CD4-positive, CD25-positive, alpha-beta regulatory T cell (primary cell): ENCODE measurements around the gene BUD13. TPM values are rescaled to one million over a fixed set of nuclear protein-coding genes. Genes with fewer than 3 reads are reported as not detected.
A peak's percentile ranks its signal among the peaks of the same experiment; 100 is the strongest.

ENCODE experiments used
- ATAC-seq, 2 donors: fragments of 150-1000 bp; cut with Tn5 transposase; one replicate each; pipeline ENCODE4 v1.10.0; 2021; ENCODE audit warnings: low read depth in 2 of 2, moderate number of reproducible peaks in 2 of 2, moderate library complexity in 1 of 2
- DNase-seq, 3 donors: peaks; one replicate each; pipeline versions ENCODE4 v3.0.0 to v3.0.0-alpha.2; 2012 to 2022; ENCODE audit warnings: mixed read lengths in 1 of 3
- H3K27ac ChIP-seq: one replicate; pipeline ENCODE4 v1.7.0; 2013; ENCODE audit warnings: mild to moderate bottlenecking, low read length; ENCODE audit not compliant: insufficient read depth, poor library complexity, severe bottlenecking
- H3K27me3 ChIP-seq: one replicate; pipeline ENCODE4 v1.7.0; 2013; ENCODE audit warnings: low read length; ENCODE audit not compliant: control insufficient read depth, insufficient read depth
- H3K36me3 ChIP-seq: one replicate; pipeline ENCODE4 v1.7.0; 2013; ENCODE audit warnings: mild to moderate bottlenecking, low read length, moderate library complexity; ENCODE audit not compliant: control insufficient read depth, insufficient read depth
- H3K4me1 ChIP-seq: 2 replicates; pipeline ENCODE4 v1.7.0; 2013; ENCODE audit warnings: mild to moderate bottlenecking, low read length; ENCODE audit not compliant: insufficient read depth, control insufficient read depth, poor library complexity, severe bottlenecking
- H3K4me3 ChIP-seq: one replicate; pipeline ENCODE4 v1.7.0; 2013; ENCODE audit warnings: low read depth, mild to moderate bottlenecking, low read length, moderate library complexity
- H3K9me3 ChIP-seq, 2 experiments: 1 replicate in 1 of 2; 2 replicates in 1 of 2; pipeline ENCODE4 v1.7.0; 2013; ENCODE audit warnings: low read length in 2 of 2, mild to moderate bottlenecking in 1 of 2, moderate library complexity in 1 of 2; ENCODE audit not compliant: control insufficient read depth in 2 of 2
- H3K27ac Mint-ChIP-seq, 3 donors: one replicate each; pipeline ENCODE4 v1.8.0; 2020 to 2022; ENCODE audit warnings: mild to moderate bottlenecking in 3 of 3, mixed read lengths in 3 of 3, moderate library complexity in 2 of 3
- H3K27me3 Mint-ChIP-seq: one replicate; pipeline ENCODE4 v1.8.0; 2022; ENCODE audit warnings: mild to moderate bottlenecking, mixed read lengths
- H3K36me3 Mint-ChIP-seq: one replicate; pipeline ENCODE4 v1.8.0; 2020; ENCODE audit warnings: mixed read lengths
- H3K4me1 Mint-ChIP-seq, 4 donors: one replicate each; pipeline ENCODE4 v1.8.0; 2020 to 2022; ENCODE audit warnings: mixed read lengths in 4 of 4, mild to moderate bottlenecking in 1 of 4
- H3K4me3 Mint-ChIP-seq, 4 donors: one replicate each; pipeline ENCODE4 v1.8.0; 2020 to 2022; ENCODE audit warnings: mild to moderate bottlenecking in 4 of 4, mixed read lengths in 4 of 4, moderate library complexity in 3 of 4
- H3K9me3 Mint-ChIP-seq, 7 donors: one replicate each; pipeline ENCODE4 v1.8.0; 2020 to 2022; ENCODE audit warnings: mixed read lengths in 7 of 7, mild to moderate bottlenecking in 3 of 7, moderate library complexity in 2 of 7
- polyA plus RNA-seq, 4 donors: library from polyadenylated mRNA; unstranded; fragments of 300-500 nt; fragmentation: Illumina TruSeq; gene quantifications; one replicate each; pipeline ENCODE4 v1.2.3, GENCODE V29; 2021
- total RNA-seq: library from RNA; stranded (reverse); gene quantifications from one replicate; pipeline ENCODE4 v1.2.3, GENCODE V29; 2022

The BUD13 gene
- total and polyA plus RNA-seq, 5 donors from 2014 or later: 12.1 to 18.5 (median 13.6) TPM

DNA sequence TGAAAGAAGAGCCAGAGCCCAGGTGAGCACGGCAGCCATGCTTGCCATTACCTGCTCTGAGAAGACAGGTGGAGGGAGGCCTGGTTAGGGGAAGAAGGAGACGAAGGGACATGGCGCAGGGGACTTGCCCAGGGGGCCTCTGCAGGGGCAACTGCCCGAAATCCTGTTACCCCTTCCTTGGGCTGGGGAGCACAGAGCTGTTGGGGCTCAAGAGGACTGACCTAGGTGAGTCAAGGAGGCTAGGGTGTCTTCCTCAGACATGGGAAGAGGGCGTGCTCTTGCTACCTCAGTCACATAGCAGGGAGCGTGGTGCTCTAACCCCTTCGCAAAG is 19.0 kb upstream of the BUD13 start, which contains the start of gene APOA5:
Gene APOA5, minus strand, starts transcription at position 67 of the 331 bp plus-strand sequence. Its CDS starts 19 bp downstream, at position 48.
- Mint-ChIP-seq H3K4me3 (peak within 1 kb of the TSS; percentile 61 to 90 (median 80)), H3K27ac (peak within 1 kb of the TSS in 1 of 3 donors; percentile 65), H3K4me1 (peaks cover 11 to 35% (median 21%) of the 10 kb centered on the region in 4 donors)

DNA sequence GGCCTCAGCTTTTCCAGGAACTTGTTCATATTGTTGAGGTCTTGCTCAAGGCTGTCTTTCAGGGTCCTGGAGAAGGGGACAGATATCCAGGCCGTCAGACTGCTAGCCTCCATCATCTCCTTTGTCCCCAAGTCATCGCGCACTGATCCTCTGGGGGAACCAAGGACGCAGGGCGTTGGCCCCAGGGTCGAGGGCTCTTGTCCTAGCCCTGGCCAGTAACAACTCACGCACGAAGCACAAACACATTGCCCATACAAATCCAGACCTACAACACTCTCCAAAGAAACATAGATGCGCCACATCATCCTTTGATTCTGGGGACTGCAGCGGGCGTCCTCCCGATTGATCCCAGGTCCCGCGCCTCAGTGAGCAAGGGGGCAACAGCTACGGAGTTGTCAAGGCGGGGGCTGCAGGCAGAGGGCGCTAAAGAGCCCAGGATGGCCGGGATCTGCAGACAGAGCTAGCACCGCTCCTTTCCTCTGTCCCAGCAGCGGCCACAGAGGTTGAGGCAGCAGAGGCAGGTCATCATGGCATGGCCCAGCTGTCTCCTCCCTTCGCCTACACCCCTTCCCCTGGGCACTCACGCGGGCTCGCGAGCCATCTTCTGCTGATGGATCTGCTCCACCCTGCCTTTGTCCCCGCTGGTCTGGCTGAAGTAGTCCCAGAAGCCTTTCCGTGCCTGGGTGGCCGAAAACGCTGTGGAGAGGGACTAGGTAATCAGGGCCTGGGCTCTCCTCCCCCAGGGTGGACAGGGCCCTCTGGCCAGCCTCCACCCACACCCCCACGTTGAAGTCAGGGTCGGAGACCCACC is 18.4 kb upstream of the BUD13 start:
- Mint-ChIP-seq H3K27me3 (peaks cover 14% of the 10 kb centered on the region), H3K27ac (peak overlapping the region in 1 of 3 donors; percentile 65), H3K4me3 (peak overlapping the region; percentile 61 to 90 (median 80)), H3K36me3 (peaks cover 3% of the 10 kb centered on the region), H3K9me3 (no peaks in the 10 kb centered on the region), H3K4me1 (peaks cover 14 to 40% (median 27%) of the 10 kb centered on the region in 4 donors)
- Histone ChIP-seq H3K36me3 (peaks cover 3% of the 10 kb centered on the region), H3K4me1 (peaks cover 27% of the 10 kb centered on the region), H3K27me3 (no peaks in the 10 kb centered on the region), H3K9me3 (no peaks in the 10 kb centered on the region), H3K27ac (no peak overlapping the region), H3K4me3 (no peak overlapping the region)
- DNase-seq (peak; percentile 64 to 70 (median 67)), ATAC-seq (peak; percentile 42 to 52)

More for the DNA sequence above, 19.0 kb upstream of the BUD13 start, which contains the start of gene APOA5:
- Mint-ChIP-seq H3K36me3 (peaks cover 3% of the 10 kb centered on the region), H3K27me3 (peaks cover 20% of the 10 kb centered on the region), H3K9me3 (no peaks in the 10 kb centered on the region)
- ATAC-seq (no peak), DNase-seq (no peak)
- no peak within 1 kb of the TSS for H3K4me3 ChIP-seq
- peaks cover 21% of the 10 kb centered on the region for H3K4me1 ChIP-seq
- no peaks in the 10 kb centered on the region for H3K36me3 ChIP-seq
- no peaks in the 10 kb centered on the region for H3K9me3 ChIP-seq
- no peaks in the 10 kb centered on the region for H3K27me3 ChIP-seq
- no peak within 1 kb of the TSS for H3K27ac ChIP-seq

- Histone ChIP-seq H3K4me3 (no peak overlapping the region), H3K4me1 (peaks cover 27% of the 10 kb centered on the region), H3K9me3 (no peaks in the 10 kb centered on the region), H3K27ac (no peak overlapping the region), H3K27me3 (no peaks in the 10 kb centered on the region), H3K36me3 (peaks cover 11% of the 10 kb centered on the region)
- Mint-ChIP-seq H3K36me3 (peaks cover 5% of the 10 kb centered on the region), H3K4me1 (peaks cover 19 to 48% (median 32%) of the 10 kb centered on the region in 4 donors), H3K27me3 (peaks cover 12% of the 10 kb centered on the region), H3K4me3 (peak overlapping the region in 3 of 4 donors; percentile 75 to 90 (median 85)), H3K9me3 (no peaks in the 10 kb centered on the region), H3K27ac (no peak overlapping the region)
- DNase-seq: no peak
- no peak for ATAC-seq
Observed at GRCh38 chr11:116790167-116791001, 17.6 kb upstream of the BUD13 start.

DNA sequence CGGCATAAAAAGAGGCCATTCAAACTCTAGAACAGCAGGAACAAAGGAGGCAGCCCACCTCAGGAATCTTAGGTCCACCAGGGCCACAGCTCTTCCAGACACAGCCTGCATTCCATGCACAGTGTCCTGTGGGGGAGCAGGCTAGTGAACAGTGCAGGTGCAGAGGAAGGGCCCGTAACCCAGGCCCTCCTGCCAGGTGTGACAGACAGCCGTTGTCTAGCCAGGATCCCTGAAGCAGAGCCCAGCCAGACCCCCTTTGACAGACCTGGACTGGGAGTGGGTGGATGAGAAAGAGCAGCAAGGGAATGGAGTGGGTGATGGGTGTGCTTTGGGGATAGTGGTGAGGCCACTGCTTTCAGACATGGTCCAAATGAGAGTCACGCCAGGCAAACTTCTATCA is 16.2 kb upstream of the BUD13 start:
- Histone ChIP-seq H3K36me3 (peaks cover 25% of the 10 kb centered on the region), H3K9me3 (no peaks in the 10 kb centered on the region), H3K27me3 (no peaks in the 10 kb centered on the region), H3K4me3 (no peak overlapping the region), H3K4me1 (peaks cover 27% of the 10 kb centered on the region), H3K27ac (no peak overlapping the region)
- ATAC-seq (no peak), DNase-seq (no peak)
- no peaks in the 10 kb centered on the region for H3K9me3 Mint-ChIP-seq
- H3K4me3 Mint-ChIP-seq: peak overlapping the region; percentile 59 to 99 (median 95)
- peaks cover 19% of the 10 kb centered on the region for H3K36me3 Mint-ChIP-seq
- peak overlapping the region in 2 of 3 donors; percentile 81 to 97 for H3K27ac Mint-ChIP-seq
- peaks cover 19 to 59% (median 34%) of the 10 kb centered on the region in 4 donors for H3K4me1 Mint-ChIP-seq
- peaks cover 12% of the 10 kb centered on the region for H3K27me3 Mint-ChIP-seq

DNA sequence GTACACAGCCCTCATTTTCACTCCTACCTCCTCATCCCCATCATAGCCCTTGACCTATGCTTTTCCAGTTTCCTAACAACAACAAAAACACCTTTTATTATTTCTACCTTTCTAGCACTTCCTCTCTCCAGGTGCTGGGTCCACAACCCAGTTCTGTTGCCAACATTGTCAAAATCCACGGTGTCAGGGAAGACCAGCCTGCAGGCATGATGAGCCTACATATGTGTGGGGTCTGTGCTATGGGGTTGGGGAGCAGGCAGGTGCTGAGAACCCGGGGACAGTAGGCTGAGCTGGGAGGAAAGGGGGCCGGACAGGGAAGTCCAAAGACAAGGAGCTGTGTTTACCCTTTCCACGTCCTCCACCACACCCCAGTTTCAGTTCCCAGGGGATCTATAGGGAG is 15.7 kb upstream of the BUD13 start:
- H3K27me3 ChIP-seq: no peaks in the 10 kb centered on the region
- Mint-ChIP-seq H3K4me3 (peak overlapping the region; percentile 94 to 99 (median 97)), H3K4me1 (peaks cover 19 to 60% (median 35%) of the 10 kb centered on the region in 4 donors), H3K27ac (peak overlapping the region; percentile 94 to 100 (median 97)), H3K9me3 (no peaks in the 10 kb centered on the region), H3K36me3 (peaks cover 21% of the 10 kb centered on the region), H3K27me3 (peaks cover 12% of the 10 kb centered on the region)
- DNase-seq (no peak), ATAC-seq (no peak)
- H3K27ac ChIP-seq: peak overlapping the region; percentile 77
- H3K9me3 ChIP-seq: no peaks in the 10 kb centered on the region
- peak overlapping the region; percentile 84 for H3K4me3 ChIP-seq
- peaks cover 27% of the 10 kb centered on the region for H3K4me1 ChIP-seq
- peaks cover 30% of the 10 kb centered on the region for H3K36me3 ChIP-seq

DNA sequence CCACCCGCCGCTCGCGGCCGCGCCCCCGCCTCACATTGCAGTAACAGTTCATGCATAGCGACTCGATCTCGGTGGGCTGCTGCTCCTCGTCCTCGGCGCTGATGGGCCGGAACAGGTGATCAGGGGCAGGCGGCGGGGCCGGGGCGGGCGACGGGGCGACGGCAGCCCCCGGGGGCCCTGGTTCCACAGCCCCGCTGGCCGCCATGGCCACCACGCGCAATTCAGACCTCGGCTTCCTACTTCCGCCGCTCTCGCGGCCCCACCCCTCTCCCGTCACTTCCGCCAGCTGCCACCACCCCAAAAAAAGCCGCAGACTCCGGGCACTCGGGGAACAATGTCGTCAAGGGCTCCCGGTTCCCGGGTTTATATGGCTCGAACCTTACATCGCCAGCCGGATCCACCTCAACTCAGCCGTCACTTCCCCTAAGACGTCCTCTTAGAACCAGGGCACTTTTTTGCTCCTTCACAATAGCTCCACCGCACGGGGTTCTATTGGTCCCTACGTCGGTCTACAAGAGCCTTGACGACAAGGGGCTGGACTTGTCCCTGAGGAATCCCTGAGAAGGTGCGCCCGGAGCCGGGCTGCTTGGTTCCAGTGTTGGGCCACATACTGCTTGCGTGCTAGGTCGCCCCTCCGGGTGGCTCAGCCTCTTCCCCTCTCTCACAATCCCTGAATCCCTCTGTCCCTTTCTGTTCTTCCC is 15.1 kb upstream of the BUD13 start, which contains the start of gene ZPR1:
Gene ZPR1, minus strand, starts transcription at position 238 of the 701 bp plus-strand sequence. Its CDS starts 33 bp downstream, at position 205.
- peak within 1 kb of the TSS; percentile 93 for H3K4me3 ChIP-seq
- no peaks in the 10 kb centered on the region for H3K27me3 ChIP-seq
- Mint-ChIP-seq H3K4me3 (peak within 1 kb of the TSS; percentile 94 to 99 (median 97)), H3K27me3 (peaks cover 12% of the 10 kb centered on the region), H3K4me1 (peaks cover 14 to 64% (median 39%) of the 10 kb centered on the region in 4 donors), H3K27ac (peak within 1 kb of the TSS; percentile 97 to 100 (median 99)), H3K9me3 (no peaks in the 10 kb centered on the region), H3K36me3 (peaks cover 23% of the 10 kb centered on the region)
- ATAC-seq: peak; percentile 88 to 92
- H3K4me1 ChIP-seq: peaks cover 27% of the 10 kb centered on the region
- H3K27ac ChIP-seq: peak within 1 kb of the TSS; percentile 77
- peak; percentile 87 to 89 (median 88) for DNase-seq
- H3K36me3 ChIP-seq: peaks cover 36% of the 10 kb centered on the region
- no peaks in the 10 kb centered on the region for H3K9me3 ChIP-seq

DNA sequence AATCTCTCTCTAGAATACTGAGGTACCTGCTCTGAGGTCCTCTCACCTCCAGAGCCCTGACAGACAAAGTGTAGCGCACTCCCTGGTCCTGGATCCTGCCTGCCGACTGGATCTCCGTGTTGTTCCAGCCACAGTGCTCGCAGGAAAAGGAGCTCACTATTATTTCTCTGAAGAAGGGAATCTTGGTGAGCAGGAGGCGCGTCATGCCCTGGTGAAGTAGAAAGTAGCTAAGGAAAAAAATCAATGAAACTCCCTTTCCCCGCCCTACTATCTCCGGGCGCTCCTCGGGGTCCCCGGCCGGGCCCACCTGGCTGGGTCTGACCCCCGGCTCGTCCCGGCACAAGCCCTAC is 14.6 kb upstream of the BUD13 start:
- H3K9me3 ChIP-seq: no peaks in the 10 kb centered on the region
- DNase-seq: peak in 1 of 3 donors; percentile 24
- H3K4me3 ChIP-seq: peak overlapping the region; percentile 93
- no peaks in the 10 kb centered on the region for H3K9me3 Mint-ChIP-seq
- peaks cover 28% of the 10 kb centered on the region for H3K36me3 Mint-ChIP-seq
- peaks cover 41% of the 10 kb centered on the region for H3K36me3 ChIP-seq
- H3K27me3 Mint-ChIP-seq: peaks cover 12% of the 10 kb centered on the region
- H3K27ac Mint-ChIP-seq: peak overlapping the region in 2 of 3 donors; percentile 97 to 100
- peaks cover 13 to 69% (median 43%) of the 10 kb centered on the region in 4 donors for H3K4me1 Mint-ChIP-seq
- H3K4me1 ChIP-seq: peaks cover 27% of the 10 kb centered on the region
- peak overlapping the region; percentile 77 for H3K27ac ChIP-seq
- no peak for ATAC-seq
- H3K27me3 ChIP-seq: no peaks in the 10 kb centered on the region
- peak overlapping the region; percentile 94 to 99 (median 97) for H3K4me3 Mint-ChIP-seq
